ENCODE results near the gene TPGS2. TPM values are rescaled to one million over a fixed set of nuclear protein-coding genes. Genes with fewer than 3 reads are reported as not detected.
"Not testable (repeated sequence)": the region's sequence is repeated elsewhere in the genome, so short reads cannot be mapped to it uniquely, and the experiment has no call there.

Gene TPGS2
- total RNA-seq, 1 experiment from 2014 or later: 160 TPM

DNA sequence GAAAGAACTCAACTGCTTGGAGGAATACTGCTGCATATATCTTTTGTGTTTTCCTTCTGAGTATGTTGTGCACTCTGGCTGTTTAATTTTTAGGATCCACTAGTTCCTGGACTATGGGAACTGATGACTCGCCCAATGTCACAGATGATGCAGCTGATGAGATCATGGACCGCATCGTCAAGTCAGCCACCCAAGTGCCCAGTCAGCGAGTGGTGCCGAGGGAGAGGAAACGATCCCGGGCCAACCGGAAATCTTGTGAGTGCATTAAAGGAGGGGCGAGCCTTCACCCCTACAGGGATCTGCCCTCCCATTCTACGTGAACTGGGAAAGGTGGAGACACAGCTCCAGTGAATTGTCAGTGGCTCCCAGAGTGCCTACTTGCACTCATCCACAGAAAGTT, 59.6 kb downstream of the TPGS2 start:
- no peak for DNase-seq
- CTCF ChIA-PET: no interaction called here
- TF ChIP-seq CTCF (IDR thresholded peaks at IDR 0.05; ENCODE audit: unreplicated experiment): no peak
- Mint-ChIP-seq H3K9me3 (ENCODE audit: low read depth, unreplicated experiment) (no peaks in the 10 kb centered on the region), H3K27ac (ENCODE audit: unreplicated experiment) (no peak overlapping the region), H3K4me1 (ENCODE audit: low read depth, unreplicated experiment) (peaks cover 16% of the 10 kb centered on the region), H3K4me3 (ENCODE audit: low read depth, unreplicated experiment) (no peak overlapping the region), H3K27me3 (ENCODE audit: unreplicated experiment) (no peaks in the 10 kb centered on the region), H3K36me3 (ENCODE audit: insufficient read depth, unreplicated experiment) (no peaks in the 10 kb centered on the region)
- BruUV-seq (replicated peaks): no TSS peak
- intact Hi-C loops (cut with micrococcal nuclease; ENCODE audit: unreplicated experiment): no loop called here

DNA sequence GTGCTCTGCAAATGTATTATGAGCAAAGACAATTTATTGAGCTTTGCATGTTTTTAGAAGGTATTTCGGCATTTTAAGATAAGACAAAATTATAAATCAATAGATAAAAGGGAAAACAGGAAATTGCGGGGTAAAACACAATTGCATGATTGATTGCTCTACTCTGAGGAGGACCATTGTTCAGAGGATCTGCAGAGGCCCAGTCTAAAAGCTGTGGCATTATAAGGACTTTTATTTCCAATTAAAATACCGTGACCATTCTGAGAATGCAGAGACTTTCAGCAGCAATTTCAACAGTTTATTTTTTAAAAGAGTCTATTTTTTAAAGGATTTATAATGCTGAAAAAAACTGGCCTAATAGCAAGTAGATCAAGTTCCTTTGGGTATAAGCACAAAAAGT, 62.0 kb downstream of the TPGS2 start:
- TF ChIP-seq CTCF (IDR thresholded peaks at IDR 0.05; ENCODE audit: unreplicated experiment): no peak
- H3K4me3 Mint-ChIP-seq (ENCODE audit: low read depth, unreplicated experiment): no peak overlapping the region
- intact Hi-C loops (cut with micrococcal nuclease; ENCODE audit: unreplicated experiment): no loop called here
- CTCF ChIA-PET: no interaction called here
- no peaks in the 10 kb centered on the region for H3K27me3 Mint-ChIP-seq (ENCODE audit: unreplicated experiment)
- BruUV-seq (replicated peaks): no TSS peak
- H3K36me3 Mint-ChIP-seq (ENCODE audit: insufficient read depth, unreplicated experiment): no peaks in the 10 kb centered on the region
- H3K9me3 Mint-ChIP-seq (ENCODE audit: low read depth, unreplicated experiment): no peaks in the 10 kb centered on the region
- no peak overlapping the region for H3K27ac Mint-ChIP-seq (ENCODE audit: unreplicated experiment)
- peaks cover 8% of the 10 kb centered on the region for H3K4me1 Mint-ChIP-seq (ENCODE audit: low read depth, unreplicated experiment)
- no peak for DNase-seq

- H3K36me3 Mint-ChIP-seq (ENCODE audit: insufficient read depth, unreplicated experiment); intact Hi-C loops (cut with micrococcal nuclease; ENCODE audit: unreplicated experiment): not testable (repeated sequence)
Measured at GRCh38 chr18:36762965-36763364, 65.8 kb downstream of the TPGS2 start.

GRCh38 chr18:36762074-36762473, 66.7 kb downstream of the TPGS2 start:
- no peak for DNase-seq
- Mint-ChIP-seq H3K4me1 (ENCODE audit: low read depth, unreplicated experiment) (no peaks in the 10 kb centered on the region), H3K36me3 (ENCODE audit: insufficient read depth, unreplicated experiment) (no peaks in the 10 kb centered on the region), H3K4me3 (ENCODE audit: low read depth, unreplicated experiment) (no peak overlapping the region), H3K9me3 (ENCODE audit: low read depth, unreplicated experiment) (no peaks in the 10 kb centered on the region), H3K27ac (ENCODE audit: unreplicated experiment) (no peak overlapping the region), H3K27me3 (ENCODE audit: unreplicated experiment) (no peaks in the 10 kb centered on the region)
- no TSS peak for BruUV-seq (replicated peaks)
- CTCF ChIA-PET: no interaction called here
- TF ChIP-seq CTCF (IDR thresholded peaks at IDR 0.05; ENCODE audit: unreplicated experiment): no peak
- intact Hi-C loops (cut with micrococcal nuclease; ENCODE audit: unreplicated experiment): no loop called here

More at GRCh38 chr18:36762965-36763364, 65.8 kb downstream of the TPGS2 start:
- CTCF ChIA-PET; H3K4me3 Mint-ChIP-seq (ENCODE audit: low read depth, unreplicated experiment); DNase-seq; H3K27ac Mint-ChIP-seq (ENCODE audit: unreplicated experiment); H3K9me3 Mint-ChIP-seq (ENCODE audit: low read depth, unreplicated experiment); H3K27me3 Mint-ChIP-seq (ENCODE audit: unreplicated experiment); BruUV-seq (replicated peaks); H3K4me1 Mint-ChIP-seq (ENCODE audit: low read depth, unreplicated experiment): not testable (repeated sequence)

GRCh38 chr18:36761186-36761698, 67.6 kb downstream of the TPGS2 start:
- no TSS peak for BruUV-seq (replicated peaks)
- CTCF ChIA-PET: no interaction called here
- Mint-ChIP-seq H3K4me3 (ENCODE audit: low read depth, unreplicated experiment) (no peak overlapping the region), H3K27me3 (ENCODE audit: unreplicated experiment) (no peaks in the 10 kb centered on the region), H3K4me1 (ENCODE audit: low read depth, unreplicated experiment) (peaks cover 8% of the 10 kb centered on the region), H3K27ac (ENCODE audit: unreplicated experiment) (no peak overlapping the region), H3K36me3 (ENCODE audit: insufficient read depth, unreplicated experiment) (no peaks in the 10 kb centered on the region), H3K9me3 (ENCODE audit: low read depth, unreplicated experiment) (no peaks in the 10 kb centered on the region)
- intact Hi-C loops (cut with micrococcal nuclease; ENCODE audit: unreplicated experiment): no loop called here
- no peak for DNase-seq
- TF ChIP-seq CTCF (IDR thresholded peaks at IDR 0.05; ENCODE audit: unreplicated experiment): no peak
